A673 (cell line): ENCODE data around the gene AGAP9. TPM values are rescaled to one million over a fixed set of nuclear protein-coding genes. Genes with fewer than 3 reads are reported as not detected.

Source experiments
- BruUV-seq: library from RNA; stranded (reverse); fragments of 400-500 nt; replicated peaks from 2 replicates; lab custom pipeline; 2021; lab: Mats Ljungman, UMichigan
- CTCF ChIA-PET: fragments of 300-600 bp; sonication (Branson Sonifier 250); formaldehyde crosslinking; loops from one replicate; lab custom pipeline; 2022; ENCODE audit warnings: antibody characterized with exemption; lab: Charles Lee
- POLR2A ChIA-PET: fragments of 300-600 bp; sonication (Branson Sonifier 250); formaldehyde crosslinking; loops from one replicate; lab custom pipeline; 2022; ENCODE audit warnings: antibody characterized with exemption; ENCODE audit not compliant: low non-redundant PET; lab: Charles Lee
- DNase-seq: peaks from one replicate; pipeline ENCODE4 v3.0.0-alpha.2; 2015; ENCODE audit warnings: low spot score
- H3K27ac ChIP-seq: fragments of 200-600 bp; sonication (generic); 2 replicates; pipeline ENCODE4 v1.5.1; 2016; ENCODE audit warnings: mixed run types, low read depth, mild to moderate bottlenecking, mixed read lengths, antibody characterized with exemption, low read length; ENCODE audit not compliant: poor library complexity, severe bottlenecking
- H3K27me3 ChIP-seq: fragments of 200-600 bp; sonication (generic); replicated peaks from 2 replicates; pipeline ENCODE4 v1.6.1; 2017; ENCODE audit warnings: mixed run types, low read depth, mild to moderate bottlenecking, mixed read lengths, antibody characterized with exemption, low read length; ENCODE audit not compliant: insufficient read depth, poor library complexity
- H3K36me3 ChIP-seq: fragments of 200-600 bp; sonication (generic); 2 replicates; pipeline ENCODE4 v1.6.1; 2016; ENCODE audit warnings: mixed run types, mild to moderate bottlenecking, mixed read lengths, antibody characterized with exemption, low read length; ENCODE audit not compliant: insufficient read depth, poor library complexity, severe bottlenecking
- H3K4me1 ChIP-seq: fragments of 200-600 bp; sonication (generic); 2 replicates; pipeline ENCODE4 v1.6.1; 2017; ENCODE audit warnings: mixed run types, mild to moderate bottlenecking, mixed read lengths, antibody characterized with exemption, low read length; ENCODE audit not compliant: insufficient read depth, poor library complexity, severe bottlenecking
- H3K4me3 ChIP-seq: fragments of 200-600 bp; sonication (generic); 2 replicates; pipeline ENCODE4 v1.5.1; 2016; ENCODE audit warnings: low read depth, mixed run types, mild to moderate bottlenecking, mixed read lengths, low read length; ENCODE audit not compliant: poor library complexity, severe bottlenecking
- H3K9me3 ChIP-seq: fragments of 200-600 bp; sonication (generic); 2 replicates; pipeline ENCODE4 v1.6.1; 2016; ENCODE audit warnings: mixed run types, low read depth, mild to moderate bottlenecking, mixed read lengths, antibody characterized with exemption, low read length; ENCODE audit not compliant: poor library complexity, severe bottlenecking
- EZH2 ChIP-seq: fragments of 200-600 bp; sonication (generic); IDR thresholded peaks from 2 replicates; pipeline ENCODE4 v1.6.1; 2017; ENCODE audit warnings: borderline replicate concordance, low read depth, mild to moderate bottlenecking, mixed read lengths, antibody characterized with exemption, low read length; ENCODE audit not compliant: poor library complexity, severe bottlenecking
- intact Hi-C: fragments of 100-400 bp; cut with micrococcal nuclease; formaldehyde crosslinking; loops from one replicate; pipeline ENCODE4 v1.10.0; 2022; ENCODE audit not compliant: unreplicated experiment
- total RNA-seq: library from RNA; stranded (reverse); gene quantifications from 2 replicates; pipeline ENCODE4 v1.2.3, GENCODE V29; 2021
- TF ChIP-seq, protein P1 (sequence below): fragments of 300-800, 200-600 bp; sonication (generic); conservative IDR thresholded peaks from 2 replicates; pipeline ENCODE4 v1.5.1; 2017; ENCODE audit warnings: low read depth, mild to moderate bottlenecking, antibody characterized with exemption, low read length, moderate library complexity, mixed read lengths

The AGAP9 gene
- total RNA-seq, 1 experiment from 2014 or later = 9.5 TPM

DNA sequence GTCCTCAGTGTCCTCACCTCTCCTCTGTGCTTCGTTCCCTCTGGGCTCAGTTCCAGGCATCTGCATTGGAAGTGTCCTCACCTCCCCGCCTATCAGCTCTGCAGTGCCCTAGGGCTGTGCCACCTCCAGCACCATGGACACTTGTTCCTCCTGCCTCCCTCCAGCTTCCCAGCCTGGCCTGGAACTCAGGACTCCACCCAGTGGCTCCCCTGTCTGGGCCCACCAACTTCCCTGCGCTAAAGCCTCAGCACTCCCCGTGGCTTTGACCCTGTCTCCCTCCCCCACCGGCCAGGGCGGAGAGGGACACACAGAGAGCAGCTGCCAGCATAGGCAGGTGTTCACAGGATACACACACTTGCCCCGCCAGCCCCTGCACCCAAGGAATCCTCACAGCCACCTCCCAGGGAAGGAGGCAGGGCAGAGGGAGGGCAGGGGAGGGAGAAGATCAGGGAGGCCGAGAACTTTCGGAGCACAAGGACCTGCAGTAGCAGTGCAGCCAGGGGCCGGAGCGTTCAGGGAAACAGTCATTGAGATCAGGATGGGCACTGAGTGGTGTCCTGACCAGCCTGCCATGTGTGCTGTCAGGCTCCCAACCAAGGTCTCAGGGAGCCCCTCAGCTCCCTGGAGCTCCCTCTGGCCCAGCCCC lies 70.8 kb downstream of the AGAP9 start:
- Histone ChIP-seq H3K9me3 (no peaks in the 10 kb centered on the region), H3K36me3 (no peaks in the 10 kb centered on the region), H3K27me3 (no peaks in the 10 kb centered on the region), H3K27ac (no peak overlapping the region), H3K4me1 (no peaks in the 10 kb centered on the region), H3K4me3 (no peak overlapping the region)
- TF ChIP-seq, protein P1, sequence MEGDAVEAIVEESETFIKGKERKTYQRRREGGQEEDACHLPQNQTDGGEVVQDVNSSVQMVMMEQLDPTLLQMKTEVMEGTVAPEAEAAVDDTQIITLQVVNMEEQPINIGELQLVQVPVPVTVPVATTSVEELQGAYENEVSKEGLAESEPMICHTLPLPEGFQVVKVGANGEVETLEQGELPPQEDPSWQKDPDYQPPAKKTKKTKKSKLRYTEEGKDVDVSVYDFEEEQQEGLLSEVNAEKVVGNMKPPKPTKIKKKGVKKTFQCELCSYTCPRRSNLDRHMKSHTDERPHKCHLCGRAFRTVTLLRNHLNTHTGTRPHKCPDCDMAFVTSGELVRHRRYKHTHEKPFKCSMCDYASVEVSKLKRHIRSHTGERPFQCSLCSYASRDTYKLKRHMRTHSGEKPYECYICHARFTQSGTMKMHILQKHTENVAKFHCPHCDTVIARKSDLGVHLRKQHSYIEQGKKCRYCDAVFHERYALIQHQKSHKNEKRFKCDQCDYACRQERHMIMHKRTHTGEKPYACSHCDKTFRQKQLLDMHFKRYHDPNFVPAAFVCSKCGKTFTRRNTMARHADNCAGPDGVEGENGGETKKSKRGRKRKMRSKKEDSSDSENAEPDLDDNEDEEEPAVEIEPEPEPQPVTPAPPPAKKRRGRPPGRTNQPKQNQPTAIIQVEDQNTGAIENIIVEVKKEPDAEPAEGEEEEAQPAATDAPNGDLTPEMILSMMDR = no peak
- TF ChIP-seq EZH2 = no peak
- no peak for DNase-seq
- intact Hi-C loops = no loop called here
- no TSS peak for BruUV-seq
- CTCF ChIA-PET = no interaction called here
- POLR2A ChIA-PET = no interaction called here

DNA sequence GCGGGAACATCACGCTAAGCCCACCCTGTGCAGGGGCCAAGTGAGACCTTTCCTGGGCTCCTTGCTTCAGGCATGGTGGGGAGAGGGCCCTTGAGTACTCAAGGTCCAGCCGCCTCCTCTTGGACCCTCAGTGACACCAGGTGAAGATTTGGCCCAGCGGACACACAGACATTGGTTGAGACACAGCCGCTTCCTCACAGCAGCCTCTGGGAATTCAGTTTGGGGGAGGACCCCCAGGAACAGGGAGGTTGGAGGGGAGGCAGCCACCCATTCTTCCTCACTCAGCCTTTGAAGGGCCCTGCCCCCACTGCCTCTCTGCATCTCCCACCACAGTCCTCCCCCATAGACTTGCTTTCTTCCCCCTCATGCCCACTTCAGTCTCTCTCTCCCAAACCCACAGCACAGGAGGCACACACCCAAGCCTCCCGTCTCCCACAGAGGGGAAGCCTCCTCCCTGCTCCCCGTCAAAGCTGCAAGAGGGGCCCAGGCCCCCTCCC lies 71.4 kb downstream of the AGAP9 start:
- Histone ChIP-seq H3K4me3 (no peak overlapping the region), H3K36me3 (no peaks in the 10 kb centered on the region), H3K4me1 (no peaks in the 10 kb centered on the region), H3K27ac (no peak overlapping the region), H3K9me3 (no peaks in the 10 kb centered on the region), H3K27me3 (no peaks in the 10 kb centered on the region)
- intact Hi-C loops = no loop called here
- ChIA-PET POLR2A (no interaction called here), CTCF (no interaction called here)
- TF ChIP-seq, protein P1 = no peak
- no TSS peak for BruUV-seq
- no peak for DNase-seq

Other genes starting within 250 kb of the AGAP9 start
- 0.45 and 0.52 TPM in 2 replicates for gene GDF10, start 223.4 kb downstream of the AGAP9 start, total RNA-seq
- gene GDF2, start 201.2 kb downstream of the AGAP9 start, total RNA-seq = not detected in 2 replicates
- not detected in 2 replicates for gene RBP3, start 175.3 kb downstream of the AGAP9 start, total RNA-seq
- gene ZNF488, start 139.3 kb downstream of the AGAP9 start, total RNA-seq = 0.09 TPM in 2 replicates
- gene ANXA8, start 39.5 kb downstream of the AGAP9 start, total RNA-seq = not detected in 2 replicates
- gene FAM25G, start 31.9 kb downstream of the AGAP9 start, total RNA-seq = not detected in 2 replicates
- 0.21 and 0.26 TPM in 2 replicates for gene SYT15B, start 240.0 kb upstream of the AGAP9 start, total RNA-seq